ENCODE measurements around the gene NDUFA11. TPM values are rescaled to one million over a fixed set of nuclear protein-coding genes. Genes with fewer than 3 reads are reported as not detected.
A peak's percentile ranks its signal among the peaks of the same experiment; 100 is the strongest.

Gene NDUFA11
- total and polyA plus RNA-seq, 9 of the 15 experiments (the other 6 are each of a cell fraction or from before 2014, with no cell fraction given): 63.3 to 486 (median 274) TPM

DNA sequence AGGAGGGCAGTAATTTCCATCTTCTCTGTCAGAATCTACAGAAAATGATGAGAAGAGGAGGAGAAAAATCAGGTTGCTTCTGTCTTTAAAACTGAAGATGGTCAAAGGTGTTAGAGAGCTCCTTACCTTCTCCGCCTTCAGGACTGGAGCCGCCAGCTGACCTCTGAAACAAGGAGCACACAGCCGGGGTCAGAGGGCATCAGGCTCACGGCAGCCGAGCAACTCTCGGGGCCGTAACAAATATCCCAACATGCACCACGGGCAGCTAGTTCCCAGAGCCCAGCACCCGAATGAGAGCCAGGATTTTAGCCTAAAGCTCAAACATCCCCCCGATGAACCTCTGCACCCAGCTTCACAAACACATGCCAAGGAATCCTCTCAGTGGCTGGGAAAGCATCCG is 38.1 kb upstream of the NDUFA11 start (continued):
- TF ChIP-seq ELF1 (tag; IDR thresholded peaks at IDR 0.05): no peak

DNA sequence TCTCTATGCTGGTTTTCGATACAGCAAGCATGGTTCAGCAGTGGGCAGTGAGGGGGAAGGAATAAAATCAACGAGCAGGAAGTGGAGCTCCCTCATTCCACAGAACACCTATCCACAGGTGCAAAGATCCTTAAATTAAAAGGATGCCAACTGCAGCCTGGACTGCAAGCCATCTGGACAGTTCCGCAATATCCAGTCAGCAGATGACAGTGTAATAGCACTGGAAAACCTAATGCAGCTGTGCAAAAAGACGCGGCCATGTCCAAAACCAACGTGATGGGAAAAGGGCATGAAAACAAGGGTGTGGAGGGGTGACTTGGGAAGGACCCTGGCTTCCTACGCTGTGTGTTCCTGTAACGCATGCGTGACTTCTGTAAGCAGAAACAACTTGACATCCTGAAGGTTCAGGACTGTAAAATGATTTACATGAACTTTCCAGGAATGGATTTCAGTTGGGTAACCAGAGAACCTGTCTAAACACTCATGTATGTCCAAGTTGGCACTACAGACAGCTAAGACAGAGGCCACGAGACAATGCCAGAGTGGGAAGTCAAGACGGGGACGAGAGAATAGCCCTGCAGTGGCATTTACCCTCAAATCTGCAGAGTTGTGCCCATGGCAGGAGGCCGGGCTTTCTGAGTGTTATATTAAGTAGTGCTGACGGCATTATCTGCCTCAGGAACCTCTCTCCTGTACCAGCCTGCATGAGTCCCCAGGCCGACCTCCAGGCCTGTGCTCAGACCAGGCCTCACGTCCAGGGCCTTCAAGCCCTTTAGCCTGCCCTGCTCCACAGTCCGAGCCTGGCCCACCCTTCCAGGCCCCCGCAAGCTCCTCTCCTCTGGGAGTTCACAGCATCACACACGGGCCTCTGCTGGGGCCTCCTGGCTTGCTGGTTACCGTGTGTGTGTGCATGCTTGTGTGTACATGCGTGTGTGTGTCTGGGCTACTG is 36.9 kb upstream of the NDUFA11 start:
- POLR2A ChIA-PET: no interaction called here
- no peak overlapping the region for H3K27ac ChIP-seq (ENCODE audit: extremely low read depth, low read depth, low read length)
- H3K9me3 ChIP-seq (replicated peaks; ENCODE audit: control insufficient read depth, insufficient read depth, low read depth, low read length): no peaks in the 10 kb centered on the region
- no peaks in the 10 kb centered on the region for H3K27me3 ChIP-seq (ENCODE audit: control insufficient read depth in 2 of 2, insufficient read depth in 2 of 2, low read length in 2 of 2)
- no peak overlapping the region for H2AFZ ChIP-seq (ENCODE audit: low read depth, low read length)
- H4K20me1 ChIP-seq (replicated peaks; ENCODE audit: control insufficient read depth, insufficient read depth, low read length): peaks cover 21% of the 10 kb centered on the region
- H3K9me1 ChIP-seq (ENCODE audit: control insufficient read depth, insufficient read depth, low read length): peaks cover 7% of the 10 kb centered on the region
- in situ Hi-C loops (cut with MboI): no loop called here
- peak; percentile 6 for FAIRE-seq
- peaks cover 61% of the 10 kb centered on the region; the same call in 2 of the 3 replicates for H3K36me3 ChIP-seq (ENCODE audit: control insufficient read depth, insufficient read depth, low read length)
- H3K4me1 ChIP-seq (replicated peaks in 1 of 2; ENCODE audit: control insufficient read depth in 2 of 2, insufficient read depth in 2 of 2, low read length in 2 of 2): peaks cover 4 to 23% of the 10 kb centered on the region in 2 experiments; a peak in 4 of 5 replicates
- H3K9ac ChIP-seq (ENCODE audit: insufficient read depth in 1 of 2, low read depth in 2 of 2, low read length in 2 of 2): no peak overlapping the region
- 90% methylated on average over 20 of the region's 21 CpGs for WGBS (ENCODE audit: insufficient coverage, low coverage, missing lambda C conversion rate)
- H3K4me2 ChIP-seq (ENCODE audit: insufficient read depth, low read length): no peak overlapping the region
- no peak overlapping the region for H3K4me3 ChIP-seq
- DNase-seq (ENCODE audit: extremely low read depth in 1 of 4, low spot score in 3 of 4): no peak
- H3K79me2 ChIP-seq (ENCODE audit: control insufficient read depth, insufficient read depth, low read length): peaks cover 46% of the 10 kb centered on the region
- BruUV-seq (replicated peaks): no TSS peak
- TF ChIP-seq CHD2 (IDR thresholded peaks at IDR 0.05; ENCODE audit: low read depth, low read length) (no peak), POLR2G (IDR thresholded peaks at IDR 0.05; ENCODE audit: low read depth, low read length) (peak; percentile 36; the same call in 1 of the 2 replicates), XRCC4 (IDR thresholded peaks at IDR 0.05; ENCODE audit: extremely low read depth, insufficient read depth, insufficient read length) (no peak), TAF7 (tag; IDR thresholded peaks at IDR 0.05) (no peak), ZNF316 (IDR thresholded peaks at IDR 0.05) (no peak), NR2C2 (CRISPR knock-in tag; IDR thresholded peaks at IDR 0.05) (no peak), NR2C2 (tag; IDR thresholded peaks at IDR 0.05) (no peak), PTRF (tag; IDR thresholded peaks at IDR 0.05) (no peak)
- TF ChIP-seq, protein P1, sequence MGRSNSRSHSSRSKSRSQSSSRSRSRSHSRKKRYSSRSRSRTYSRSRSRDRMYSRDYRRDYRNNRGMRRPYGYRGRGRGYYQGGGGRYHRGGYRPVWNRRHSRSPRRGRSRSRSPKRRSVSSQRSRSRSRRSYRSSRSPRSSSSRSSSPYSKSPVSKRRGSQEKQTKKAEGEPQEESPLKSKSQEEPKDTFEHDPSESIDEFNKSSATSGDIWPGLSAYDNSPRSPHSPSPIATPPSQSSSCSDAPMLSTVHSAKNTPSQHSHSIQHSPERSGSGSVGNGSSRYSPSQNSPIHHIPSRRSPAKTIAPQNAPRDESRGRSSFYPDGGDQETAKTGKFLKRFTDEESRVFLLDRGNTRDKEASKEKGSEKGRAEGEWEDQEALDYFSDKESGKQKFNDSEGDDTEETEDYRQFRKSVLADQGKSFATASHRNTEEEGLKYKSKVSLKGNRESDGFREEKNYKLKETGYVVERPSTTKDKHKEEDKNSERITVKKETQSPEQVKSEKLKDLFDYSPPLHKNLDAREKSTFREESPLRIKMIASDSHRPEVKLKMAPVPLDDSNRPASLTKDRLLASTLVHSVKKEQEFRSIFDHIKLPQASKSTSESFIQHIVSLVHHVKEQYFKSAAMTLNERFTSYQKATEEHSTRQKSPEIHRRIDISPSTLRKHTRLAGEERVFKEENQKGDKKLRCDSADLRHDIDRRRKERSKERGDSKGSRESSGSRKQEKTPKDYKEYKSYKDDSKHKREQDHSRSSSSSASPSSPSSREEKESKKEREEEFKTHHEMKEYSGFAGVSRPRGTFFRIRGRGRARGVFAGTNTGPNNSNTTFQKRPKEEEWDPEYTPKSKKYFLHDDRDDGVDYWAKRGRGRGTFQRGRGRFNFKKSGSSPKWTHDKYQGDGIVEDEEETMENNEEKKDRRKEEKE (IDR thresholded peaks at IDR 0.05; ENCODE audit: borderline replicate concordance in 1 of 2, control insufficient read depth in 1 of 2, low read depth in 2 of 2, low read length in 1 of 2): no peak
- ATAC-seq: no peak
- intact Hi-C loops (cut with micrococcal nuclease): no loop called here
- CTCF ChIA-PET (ENCODE audit: low intra/inter-chr PET ratio): no interaction called here

Measured in K562 (cell line).